ACC112 (cell line): ENCODE measurements around the gene DTL.

Experiments used
- H2AFZ ChIP-seq: fragments of 200-600 bp; sonication (generic); one replicate; pipeline ENCODE4 v1.6.0; 2017; ENCODE audit warnings: antibody characterized with exemption, low read length; ENCODE audit not compliant: unreplicated experiment
- H3K27ac ChIP-seq: fragments of 200-600 bp; sonication (generic); 2 replicates; pipeline ENCODE4 v1.5.1; 2014; ENCODE audit warnings: low read depth, mild to moderate bottlenecking, antibody characterized with exemption, low read length, moderate library complexity
- H3K27me3 ChIP-seq: fragments of 200-600 bp; sonication (generic); 2 replicates; pipeline ENCODE4 v1.6.1; 2014; ENCODE audit warnings: mild to moderate bottlenecking, antibody characterized with exemption, low read length, moderate library complexity, mixed read lengths; ENCODE audit not compliant: insufficient read depth
- H3K36me3 ChIP-seq: fragments of 200-600 bp; sonication (generic); 2 replicates; pipeline ENCODE4 v1.6.1; 2016; ENCODE audit warnings: mild to moderate bottlenecking, antibody characterized with exemption, low read length, moderate library complexity, mixed read lengths; ENCODE audit not compliant: insufficient read depth
- H3K4me1 ChIP-seq: fragments of 200-600 bp; sonication (generic); one replicate; pipeline ENCODE4 v1.6.1; 2016; ENCODE audit warnings: low read length, mixed read lengths; ENCODE audit not compliant: insufficient read depth, unreplicated experiment, control insufficient read depth
- H3K4me3 ChIP-seq: fragments of 200-600 bp; sonication (generic); 2 replicates; pipeline ENCODE4 v1.5.1; 2014; ENCODE audit warnings: mild to moderate bottlenecking, low read depth, low read length
- H3K79me2 ChIP-seq: fragments of 200-600 bp; sonication (generic); one replicate; pipeline ENCODE4 v1.6.0; 2016; ENCODE audit warnings: low read length; ENCODE audit not compliant: control insufficient read depth, unreplicated experiment, insufficient read depth

The DTL gene

DNA sequence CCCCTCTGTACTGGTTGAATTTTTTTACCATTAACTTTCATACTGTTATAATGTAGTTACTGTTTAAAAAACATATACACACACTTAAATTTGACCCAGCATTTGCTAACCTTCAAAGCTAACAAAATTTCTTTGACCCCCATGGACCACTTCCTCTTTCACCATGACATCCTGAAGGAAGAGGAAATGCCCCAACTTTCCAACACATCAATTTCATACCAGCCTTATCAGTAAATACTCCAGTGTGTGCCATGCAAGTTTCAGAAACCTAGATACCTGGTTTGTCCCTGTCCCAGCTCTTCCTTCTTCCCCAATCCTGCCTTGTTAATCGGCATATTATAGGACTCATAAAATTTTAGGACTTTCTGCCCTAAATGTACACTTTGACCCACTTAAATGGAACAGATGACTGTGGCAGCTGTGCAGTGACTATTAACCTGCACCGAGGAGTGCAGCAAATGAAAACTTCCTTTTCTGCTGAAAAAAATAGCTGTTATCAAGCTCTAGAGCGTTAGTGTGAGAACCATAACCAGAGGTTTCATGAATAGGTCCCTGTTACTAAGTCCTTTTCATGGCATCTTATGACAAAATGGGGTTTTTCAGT, 54.1 kb downstream of the DTL start:
- Histone ChIP-seq H3K27me3 (no peaks in the 10 kb centered on the region), H3K79me2 (peaks cover 2% of the 10 kb centered on the region), H2AFZ (no peak overlapping the region), H3K36me3 (peaks cover 45% of the 10 kb centered on the region), H3K4me1 (peaks cover 12% of the 10 kb centered on the region), H3K4me3 (no peak overlapping the region), H3K27ac (no peak overlapping the region)

DNA sequence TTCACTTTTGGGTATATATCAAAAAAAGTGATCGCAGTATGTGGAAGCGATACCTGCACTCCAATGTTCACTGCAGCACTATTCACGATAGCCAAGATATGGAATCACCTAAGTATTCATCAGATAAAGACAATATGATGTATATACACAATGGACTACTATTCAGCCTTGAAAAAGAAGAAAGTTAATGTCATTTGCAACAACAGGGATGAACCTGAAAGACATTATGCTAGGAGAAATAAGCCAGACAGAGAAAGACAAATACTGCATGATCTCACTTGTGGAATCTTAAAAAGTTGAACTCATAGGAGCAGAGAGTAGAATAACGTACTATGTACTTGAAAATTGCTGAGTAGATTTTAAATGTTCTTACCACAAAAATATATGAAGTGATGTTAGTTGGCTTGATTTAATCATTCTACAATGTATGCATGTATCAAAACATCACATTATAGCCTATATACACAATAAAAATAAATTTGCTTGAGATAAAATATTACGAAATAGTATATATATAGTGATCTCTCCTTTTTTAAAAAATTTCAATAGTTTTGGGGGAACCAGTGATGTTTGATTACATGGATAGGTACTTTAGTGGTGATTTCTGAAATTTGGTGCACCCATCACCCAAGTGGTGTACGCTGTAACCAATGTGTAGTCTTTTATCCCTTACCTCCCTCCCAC, 56.0 kb downstream of the DTL start:
- H3K27me3 ChIP-seq: no peaks in the 10 kb centered on the region
- no peak overlapping the region for H3K27ac ChIP-seq
- H3K4me3 ChIP-seq: no peak overlapping the region
- H2AFZ ChIP-seq: no peak overlapping the region
- H3K36me3 ChIP-seq: peaks cover 39% of the 10 kb centered on the region
- peaks cover 16% of the 10 kb centered on the region for H3K79me2 ChIP-seq
- H3K4me1 ChIP-seq: peaks cover 12% of the 10 kb centered on the region

DNA sequence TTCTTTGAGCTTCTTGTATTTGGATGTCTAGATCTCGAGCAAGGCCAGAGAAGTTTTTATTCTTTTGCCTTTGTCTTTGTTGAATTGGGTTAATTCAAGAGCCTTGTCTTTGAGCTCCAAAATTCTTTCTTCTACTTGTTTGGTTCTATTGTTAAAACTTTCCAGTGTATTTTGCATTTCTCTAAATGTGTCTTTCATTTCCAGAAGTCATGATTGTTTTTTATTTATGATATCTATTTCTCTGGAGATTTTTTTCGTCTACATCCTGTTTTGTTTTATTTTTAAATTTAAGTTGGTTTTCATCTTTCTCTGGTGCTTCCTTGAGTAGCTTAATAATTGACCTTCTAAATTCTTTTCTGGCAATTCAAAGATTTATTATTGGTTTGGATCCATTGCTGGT, 61.8 kb downstream of the DTL start:
- Histone ChIP-seq H3K36me3 (peaks cover 34% of the 10 kb centered on the region), H3K4me1 (no peaks in the 10 kb centered on the region), H3K79me2 (peaks cover 34% of the 10 kb centered on the region)

DNA sequence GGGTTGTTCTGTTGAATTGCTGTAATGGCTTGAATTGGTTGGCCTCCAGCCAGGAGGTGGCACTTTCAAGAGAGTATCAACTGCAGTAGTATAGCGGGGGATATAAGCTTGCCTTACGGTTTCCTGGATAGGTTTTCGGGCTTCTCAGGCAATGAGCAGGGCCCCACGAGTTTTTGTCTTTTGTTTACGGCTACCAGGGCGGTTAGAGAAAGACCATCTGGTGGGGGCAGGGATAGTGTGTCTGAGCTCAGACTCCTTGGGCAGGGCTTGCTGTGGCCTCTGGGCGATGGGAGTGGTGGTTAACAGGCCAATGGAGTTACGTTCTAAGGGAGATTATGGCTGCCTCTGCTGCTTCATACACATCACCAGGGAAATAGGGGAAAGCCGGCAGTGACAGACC, 62.8 kb downstream of the DTL start:
- H3K4me3 ChIP-seq: no peak overlapping the region
- H3K79me2 ChIP-seq: peaks cover 34% of the 10 kb centered on the region
- no peak overlapping the region for H2AFZ ChIP-seq
- no peaks in the 10 kb centered on the region for H3K27me3 ChIP-seq
- peaks cover 34% of the 10 kb centered on the region for H3K36me3 ChIP-seq
- no peaks in the 10 kb centered on the region for H3K4me1 ChIP-seq
- no peak overlapping the region for H3K27ac ChIP-seq

More for the DNA sequence above, 61.8 kb downstream of the DTL start:
- no peak overlapping the region for H3K27ac ChIP-seq
- H3K4me3 ChIP-seq: no peak overlapping the region
- H3K27me3 ChIP-seq: no peaks in the 10 kb centered on the region
- no peak overlapping the region for H2AFZ ChIP-seq

DNA sequence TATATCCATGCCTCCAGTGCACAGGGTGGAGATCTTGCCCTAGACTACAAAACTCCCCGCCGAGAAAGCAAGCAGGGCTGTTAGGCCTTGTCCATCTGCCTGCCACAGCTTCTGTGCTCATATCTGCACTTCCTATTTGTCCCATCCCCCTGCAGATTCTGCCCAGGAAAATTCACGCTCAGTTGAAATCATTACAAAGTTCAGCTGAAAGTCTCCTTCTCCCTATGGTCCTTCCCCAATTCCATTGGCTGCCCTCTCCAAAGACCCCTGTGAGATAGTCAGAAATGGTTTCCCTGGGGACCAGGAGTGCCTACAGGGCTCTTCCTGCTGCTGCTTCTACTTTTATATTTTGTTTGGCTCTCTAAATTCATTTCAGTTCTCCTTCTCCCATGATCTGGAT, 63.2 kb downstream of the DTL start:
- peaks cover 32% of the 10 kb centered on the region for H3K36me3 ChIP-seq
- H3K27ac ChIP-seq: no peak overlapping the region
- H2AFZ ChIP-seq: no peak overlapping the region
- no peaks in the 10 kb centered on the region for H3K4me1 ChIP-seq
- H3K27me3 ChIP-seq: no peaks in the 10 kb centered on the region
- H3K4me3 ChIP-seq: no peak overlapping the region
- peaks cover 34% of the 10 kb centered on the region for H3K79me2 ChIP-seq

DNA sequence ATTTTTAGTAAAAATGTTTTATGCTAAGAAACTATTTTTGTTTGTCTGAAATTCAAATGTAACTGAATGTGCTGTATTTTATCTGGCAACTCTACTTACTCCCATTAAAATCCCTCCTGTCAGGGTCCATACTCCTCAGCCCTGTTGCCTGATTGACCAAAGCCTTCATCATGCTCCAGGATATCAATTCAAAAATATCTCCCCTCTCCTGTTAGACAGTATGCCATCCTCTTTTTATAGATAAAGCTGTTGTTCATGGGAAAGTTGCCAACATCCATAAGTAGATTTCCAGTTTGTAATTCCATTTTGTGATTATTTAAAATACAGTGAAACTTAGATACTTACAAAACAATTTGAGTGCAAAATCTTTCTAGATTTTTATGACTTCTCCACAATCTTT, 65.7 kb downstream of the DTL start:
- H3K27me3 ChIP-seq: no peaks in the 10 kb centered on the region
- peaks cover 21% of the 10 kb centered on the region for H3K79me2 ChIP-seq
- H3K36me3 ChIP-seq: peaks cover 37% of the 10 kb centered on the region
- H3K27ac ChIP-seq: no peak overlapping the region
- no peak overlapping the region for H3K4me3 ChIP-seq
- H2AFZ ChIP-seq: no peak overlapping the region
- H3K4me1 ChIP-seq: no peaks in the 10 kb centered on the region

DNA sequence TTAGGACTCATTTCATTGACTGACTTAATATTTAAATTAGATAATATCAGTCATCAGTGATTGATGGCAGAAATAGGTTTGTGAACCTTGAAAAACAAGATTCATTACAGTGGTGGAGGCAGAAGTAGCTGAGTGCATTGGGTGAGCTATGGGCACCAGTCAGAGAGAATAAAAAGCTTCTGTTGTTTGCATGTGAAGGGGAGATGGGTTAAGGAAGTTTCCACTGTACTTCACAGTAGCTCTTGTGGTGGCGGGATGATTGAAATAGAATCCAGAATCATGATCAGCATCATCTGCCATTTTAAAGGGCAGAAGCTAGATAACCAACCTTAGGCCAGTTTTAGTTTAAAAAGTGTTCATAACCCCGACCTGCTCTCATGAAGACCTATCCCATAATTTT, 66.2 kb downstream of the DTL start:
- no peak overlapping the region for H3K4me3 ChIP-seq
- peaks cover 16% of the 10 kb centered on the region for H3K79me2 ChIP-seq
- no peak overlapping the region for H3K27ac ChIP-seq
- H2AFZ ChIP-seq: no peak overlapping the region
- H3K4me1 ChIP-seq: no peaks in the 10 kb centered on the region
- H3K36me3 ChIP-seq: peaks cover 37% of the 10 kb centered on the region
- no peaks in the 10 kb centered on the region for H3K27me3 ChIP-seq

DNA sequence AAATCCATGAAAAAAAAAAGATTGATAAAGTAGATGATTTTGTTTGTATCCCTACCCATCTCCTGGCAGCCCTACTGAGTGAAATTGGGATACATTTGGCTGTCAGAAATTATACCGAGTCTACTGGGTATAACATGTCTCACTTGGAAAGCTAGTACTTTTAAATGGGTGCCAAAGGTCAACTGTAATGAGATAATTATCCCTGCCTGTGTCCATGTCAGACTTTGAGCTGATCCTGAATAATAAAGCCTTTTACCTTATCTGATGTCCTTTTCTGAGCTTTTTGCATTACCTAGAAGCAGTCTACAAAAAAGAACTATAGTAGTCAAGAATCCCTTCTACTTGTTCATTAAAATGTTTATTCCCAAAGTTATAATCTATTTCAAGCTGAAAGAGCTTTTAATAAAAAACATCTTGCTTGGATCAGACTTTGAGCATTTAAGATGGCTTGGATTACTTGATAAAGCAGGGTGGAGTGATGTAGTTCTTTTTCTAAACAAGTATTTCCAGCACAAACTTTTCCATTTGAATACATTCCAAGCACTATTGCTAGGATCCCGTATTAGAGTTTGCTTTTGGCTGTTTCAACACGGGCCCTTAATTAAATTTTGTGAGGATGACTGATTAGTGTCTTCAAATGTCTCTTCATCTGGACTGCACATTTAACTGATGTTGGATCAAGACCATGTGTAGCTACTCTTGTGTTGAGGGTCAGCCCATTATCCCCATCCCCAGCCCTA, 69.2 kb downstream of the DTL start:
- Histone ChIP-seq H2AFZ (no peak overlapping the region), H3K4me3 (no peak overlapping the region), H3K79me2 (no peaks in the 10 kb centered on the region), H3K4me1 (no peaks in the 10 kb centered on the region), H3K36me3 (peaks cover 29% of the 10 kb centered on the region), H3K27me3 (no peaks in the 10 kb centered on the region), H3K27ac (no peak overlapping the region)

DNA sequence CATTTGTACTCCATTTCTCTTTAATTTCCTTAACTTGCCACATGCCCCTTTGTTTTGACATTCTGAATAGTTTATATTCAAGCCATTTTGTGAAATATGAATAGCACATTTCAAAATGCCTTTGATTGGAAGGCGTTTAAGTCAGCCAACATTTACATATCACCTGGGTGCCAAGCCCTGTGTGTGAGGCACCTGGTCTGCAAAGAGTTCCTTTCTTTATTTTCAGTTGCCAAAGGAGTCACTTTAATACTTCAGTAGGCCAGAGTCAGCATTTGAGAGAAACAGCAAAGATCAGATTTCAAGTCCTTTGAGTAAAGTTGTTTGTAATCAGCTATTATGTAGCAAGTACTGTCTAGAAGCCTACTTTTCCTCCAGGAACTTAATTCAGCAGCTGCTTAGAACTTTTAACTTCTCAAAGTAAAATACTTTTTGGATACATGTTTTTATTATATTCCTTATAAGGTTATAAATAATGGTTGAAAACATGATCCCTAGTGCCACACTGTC, 70.8 kb downstream of the DTL start:
- Histone ChIP-seq H3K36me3 (peaks cover 20% of the 10 kb centered on the region), H3K4me3 (no peak overlapping the region), H3K27me3 (no peaks in the 10 kb centered on the region), H3K79me2 (no peaks in the 10 kb centered on the region), H3K4me1 (no peaks in the 10 kb centered on the region), H2AFZ (no peak overlapping the region), H3K27ac (no peak overlapping the region)

DNA sequence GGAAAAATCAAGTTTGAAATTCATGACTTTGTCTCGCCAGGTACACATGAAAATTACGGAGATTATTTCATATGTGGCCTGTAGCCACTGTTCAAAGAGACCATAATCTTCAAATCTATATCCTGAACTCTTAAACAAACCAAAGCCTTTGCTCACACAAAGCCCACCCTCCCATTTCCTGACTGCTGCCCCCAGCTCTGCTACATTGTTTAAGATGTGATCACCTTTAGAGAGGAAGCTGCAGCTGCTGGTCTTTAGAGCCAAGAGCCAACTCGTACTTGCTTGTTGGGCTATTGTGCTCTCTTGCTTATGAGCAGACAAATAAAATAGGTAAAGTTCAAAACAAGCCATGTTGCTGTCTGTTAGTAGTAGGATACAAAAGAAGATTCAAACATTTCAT, 71.9 kb downstream of the DTL start:
- no peak overlapping the region for H2AFZ ChIP-seq
- H3K36me3 ChIP-seq: peaks cover 14% of the 10 kb centered on the region
- no peaks in the 10 kb centered on the region for H3K4me1 ChIP-seq
- H3K4me3 ChIP-seq: no peak overlapping the region
- H3K27me3 ChIP-seq: no peaks in the 10 kb centered on the region
- no peaks in the 10 kb centered on the region for H3K79me2 ChIP-seq
- no peak overlapping the region for H3K27ac ChIP-seq
